WERI-Rb-1 (cell line): ENCODE measurements around the gene OR2T8.

Source experiments
- DNase-seq: peaks from one replicate; pipeline ENCODE4 v3.0.0-alpha.2; 2020
- H3K27ac ChIP-seq: fragments of 250-450 bp; sonication (Bioruptor Pico); 2 replicates; pipeline ENCODE4 v1.5.1; 2020; ENCODE audit warnings: mild to moderate bottlenecking, moderate library complexity
- H3K27me3 ChIP-seq: fragments of 250-450 bp; sonication (Bioruptor Pico); 2 replicates; pipeline ENCODE4 v1.5.1; 2021; ENCODE audit warnings: mild to moderate bottlenecking, low read depth, moderate library complexity; ENCODE audit not compliant: insufficient read depth, severe bottlenecking
- H3K36me3 ChIP-seq: fragments of 250-450 bp; sonication (Bioruptor Pico); 2 replicates; pipeline ENCODE4 v1.5.1; 2020; ENCODE audit warnings: mild to moderate bottlenecking, moderate library complexity
- H3K4me3 ChIP-seq: 2 replicates; pipeline ENCODE4 v1.5.1; 2011; ENCODE audit warnings: low read depth, mild to moderate bottlenecking, control low read depth, low read length
- H3K9me3 ChIP-seq: fragments of 250-450 bp; sonication (Bioruptor Pico); 2 replicates; pipeline ENCODE4 v1.5.1; 2021; ENCODE audit warnings: mild to moderate bottlenecking, moderate library complexity; ENCODE audit not compliant: severe bottlenecking
- TF ChIP-seq, protein P1 (sequence below): IDR thresholded peaks from 2 replicates; pipeline ENCODE4 v1.5.1; 2011; ENCODE audit warnings: low read depth, mild to moderate bottlenecking, control low read depth, inconsistent platforms, low read length

Gene OR2T8

DNA sequence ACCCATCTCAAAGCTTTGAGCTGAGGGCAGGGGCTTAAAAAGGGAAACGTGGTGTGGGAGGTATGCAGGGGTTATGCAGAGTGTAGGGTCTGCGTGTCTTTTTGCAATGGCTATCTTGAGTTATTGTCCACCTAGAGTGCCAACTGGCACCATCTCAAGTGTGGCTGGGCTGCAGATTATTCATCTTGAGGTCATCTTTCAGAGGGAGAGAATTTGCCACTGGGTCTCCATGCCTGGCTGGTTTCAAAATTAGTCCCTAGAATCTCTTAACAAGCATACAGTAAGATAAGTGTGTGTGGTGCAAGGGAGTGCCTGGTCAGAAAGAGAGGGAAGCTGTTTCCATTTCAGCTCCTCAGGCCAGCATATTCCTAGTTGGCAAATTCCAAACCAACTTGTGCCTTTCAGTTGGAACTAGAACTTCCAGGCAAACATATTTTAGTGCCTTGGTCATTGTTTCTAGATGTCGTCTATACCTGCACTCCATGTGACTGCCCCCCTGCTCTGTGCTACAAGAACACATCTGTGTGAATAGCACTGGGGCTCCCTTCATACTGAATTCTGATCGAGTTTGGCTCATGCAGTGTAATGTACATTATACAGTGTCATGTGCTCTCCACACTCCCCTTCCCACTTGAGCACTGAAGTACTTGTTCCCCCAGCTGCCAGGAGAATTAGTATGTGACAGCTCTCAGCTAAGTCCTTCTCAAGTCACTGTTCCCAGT lies 5.0 kb upstream of the OR2T8 start:
- Histone ChIP-seq H3K27me3 (peaks cover 18% of the 10 kb centered on the region), H3K9me3 (no peaks in the 10 kb centered on the region), H3K4me3 (no peak overlapping the region), H3K36me3 (no peaks in the 10 kb centered on the region), H3K27ac (no peak overlapping the region)
- TF ChIP-seq, protein P1, sequence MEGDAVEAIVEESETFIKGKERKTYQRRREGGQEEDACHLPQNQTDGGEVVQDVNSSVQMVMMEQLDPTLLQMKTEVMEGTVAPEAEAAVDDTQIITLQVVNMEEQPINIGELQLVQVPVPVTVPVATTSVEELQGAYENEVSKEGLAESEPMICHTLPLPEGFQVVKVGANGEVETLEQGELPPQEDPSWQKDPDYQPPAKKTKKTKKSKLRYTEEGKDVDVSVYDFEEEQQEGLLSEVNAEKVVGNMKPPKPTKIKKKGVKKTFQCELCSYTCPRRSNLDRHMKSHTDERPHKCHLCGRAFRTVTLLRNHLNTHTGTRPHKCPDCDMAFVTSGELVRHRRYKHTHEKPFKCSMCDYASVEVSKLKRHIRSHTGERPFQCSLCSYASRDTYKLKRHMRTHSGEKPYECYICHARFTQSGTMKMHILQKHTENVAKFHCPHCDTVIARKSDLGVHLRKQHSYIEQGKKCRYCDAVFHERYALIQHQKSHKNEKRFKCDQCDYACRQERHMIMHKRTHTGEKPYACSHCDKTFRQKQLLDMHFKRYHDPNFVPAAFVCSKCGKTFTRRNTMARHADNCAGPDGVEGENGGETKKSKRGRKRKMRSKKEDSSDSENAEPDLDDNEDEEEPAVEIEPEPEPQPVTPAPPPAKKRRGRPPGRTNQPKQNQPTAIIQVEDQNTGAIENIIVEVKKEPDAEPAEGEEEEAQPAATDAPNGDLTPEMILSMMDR: no peak
- DNase-seq: no peak

- H3K27me3 ChIP-seq: peaks cover 54% of the 10 kb centered on the region
- TF ChIP-seq, protein P1: no peak
- H3K36me3 ChIP-seq: no peaks in the 10 kb centered on the region
- no peak for DNase-seq
- H3K4me3 ChIP-seq: no peak overlapping the region
- H3K27ac ChIP-seq: no peak overlapping the region
- H3K9me3 ChIP-seq: no peaks in the 10 kb centered on the region
Observed at GRCh38 chr1:247923941-247924340, 3.9 kb downstream of the OR2T8 start.

DNA sequence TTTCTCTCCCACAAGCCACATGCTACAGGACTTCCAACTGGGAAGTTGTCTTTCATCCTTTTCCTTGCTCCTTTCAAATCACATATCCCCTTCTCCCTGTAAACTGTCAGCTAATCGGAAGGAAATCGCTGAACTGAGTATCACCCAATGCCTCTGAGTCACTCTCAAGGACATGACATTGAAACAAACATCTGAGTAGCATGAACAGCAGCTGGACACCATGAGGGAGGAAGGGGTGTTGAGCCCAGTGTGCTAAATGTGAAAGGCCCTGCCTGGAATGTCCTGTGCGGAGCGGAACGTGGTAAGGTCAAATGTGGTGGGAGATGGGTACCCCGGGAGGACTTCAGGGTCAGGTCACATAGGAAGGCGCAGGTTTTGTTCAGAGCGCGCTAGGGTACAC lies 4.8 kb downstream of the OR2T8 start, which contains the start of gene OR2AJ1:
TSS of gene OR2AJ1 (plus strand) at position 22 of the 400 bp plus-strand sequence. CDS start 8,880 bp downstream, outside the sequence.
- Histone ChIP-seq H3K36me3 (no peaks in the 10 kb centered on the region), H3K4me3 (no peak within 1 kb of the TSS), H3K9me3 (no peaks in the 10 kb centered on the region), H3K27ac (no peak within 1 kb of the TSS), H3K27me3 (peaks cover 55% of the 10 kb centered on the region)
- TF ChIP-seq, protein P1: no peak
- DNase-seq: no peak

GRCh38 chr1:247933989-247934388 lies 13.9 kb downstream of the OR2T8 start:
- TF ChIP-seq, protein P1: no peak
- H3K9me3 ChIP-seq: peaks cover 6% of the 10 kb centered on the region

DNA sequence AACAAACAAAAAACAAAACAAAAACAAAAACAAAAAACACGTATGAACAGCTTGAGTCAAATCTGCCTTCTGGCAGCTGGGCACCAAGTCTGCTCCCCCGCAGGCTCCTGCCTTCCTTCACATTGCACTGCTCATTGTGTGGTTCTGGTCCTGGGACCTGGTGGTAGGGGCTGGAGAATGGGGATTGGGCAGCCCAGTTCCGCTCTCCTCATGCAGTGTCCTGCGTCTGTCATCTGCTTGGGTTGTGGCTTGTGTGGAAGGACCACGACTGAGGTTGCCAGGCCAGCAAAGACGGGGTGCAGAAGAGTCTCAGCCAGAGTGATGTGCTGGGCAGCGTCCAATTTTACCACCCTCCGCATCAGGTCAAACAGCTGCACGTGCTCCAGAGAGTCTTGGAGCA lies 15.7 kb downstream of the OR2T8 start:
- TF ChIP-seq, protein P1: no peak
- H3K27ac ChIP-seq: no peak overlapping the region
- peaks cover 47% of the 10 kb centered on the region for H3K27me3 ChIP-seq
- DNase-seq: no peak
- peaks cover 6% of the 10 kb centered on the region for H3K9me3 ChIP-seq
- H3K4me3 ChIP-seq: no peak overlapping the region
- H3K36me3 ChIP-seq: no peaks in the 10 kb centered on the region

More at GRCh38 chr1:247933989-247934388, 13.9 kb downstream of the OR2T8 start:
- Histone ChIP-seq H3K27ac (no peak overlapping the region), H3K36me3 (no peaks in the 10 kb centered on the region), H3K27me3 (peaks cover 54% of the 10 kb centered on the region), H3K4me3 (no peak overlapping the region)
- no peak for DNase-seq

DNA sequence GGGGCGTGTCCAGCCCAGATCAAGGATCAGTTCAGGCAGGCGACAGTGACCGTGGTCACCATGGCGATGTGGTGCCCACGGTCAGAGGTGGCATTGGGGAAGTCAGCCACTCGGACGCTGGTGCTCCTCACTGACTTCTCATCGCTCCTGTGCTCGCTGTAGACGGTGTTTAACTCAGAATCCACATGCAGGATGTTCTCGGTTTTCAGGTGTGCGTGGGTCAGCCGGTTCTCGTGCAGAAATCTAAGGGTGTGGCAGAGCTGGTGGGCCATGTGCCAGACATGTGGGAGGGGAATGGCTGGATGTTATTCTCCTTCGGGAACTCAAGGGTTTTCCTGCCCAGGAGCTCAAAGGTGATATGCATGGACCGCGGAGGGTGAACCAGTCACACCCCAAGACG lies 16.4 kb downstream of the OR2T8 start:
- H3K27ac ChIP-seq: no peak overlapping the region
- no peak overlapping the region for H3K4me3 ChIP-seq
- DNase-seq: no peak
- TF ChIP-seq, protein P1: no peak
- peaks cover 6% of the 10 kb centered on the region for H3K9me3 ChIP-seq
- H3K27me3 ChIP-seq: peaks cover 41% of the 10 kb centered on the region
- no peaks in the 10 kb centered on the region for H3K36me3 ChIP-seq
